ENCODE results near the gene TOLLIP.

The TOLLIP gene

GRCh38 chr11:1296287-1296686 lies 13.1 kb downstream of the TOLLIP start:
- no peak for DNase-seq (ENCODE audit: low read depth in 1 of 2, low spot score in 1 of 2)
- no peak for TF ChIP-seq SPI1 (IDR thresholded peaks at IDR 0.05; ENCODE audit: borderline replicate concordance, low read depth)
- TF ChIP-seq POLR2AphosphoS5 (IDR thresholded peaks at IDR 0.05; ENCODE audit: low read depth), result no peak
- TF ChIP-seq REST (IDR thresholded peaks at IDR 0.05; ENCODE audit: insufficient replicate concordance, low read depth), result no peak
- no peak for TF ChIP-seq CTCF (IDR thresholded peaks at IDR 0.05; ENCODE audit: insufficient read depth, low read length)
- no peak for TF ChIP-seq GABPA (IDR thresholded peaks at IDR 0.05; ENCODE audit: low read depth)
- Histone ChIP-seq H3K4me3 (replicated peaks; ENCODE audit: insufficient read depth, low read length) (no peak overlapping the region), H3K27me3 (ENCODE audit: insufficient read depth, poor library complexity, severe bottlenecking) (no peaks in the 10 kb centered on the region), H3K27ac (replicated peaks) (no peak overlapping the region)

- no peak for DNase-seq (ENCODE audit: low read depth in 1 of 2, low spot score in 1 of 2)
- no peak overlapping the region for H3K4me3 ChIP-seq (replicated peaks; ENCODE audit: insufficient read depth, low read length)
- TF ChIP-seq CTCF (IDR thresholded peaks at IDR 0.05; ENCODE audit: insufficient read depth, low read length) (no peak), SPI1 (IDR thresholded peaks at IDR 0.05; ENCODE audit: borderline replicate concordance, low read depth) (no peak), POLR2AphosphoS5 (IDR thresholded peaks at IDR 0.05; ENCODE audit: low read depth) (no peak), GABPA (IDR thresholded peaks at IDR 0.05; ENCODE audit: low read depth) (no peak), REST (IDR thresholded peaks at IDR 0.05; ENCODE audit: insufficient replicate concordance, low read depth) (no peak)
- no peaks in the 10 kb centered on the region for H3K27me3 ChIP-seq (ENCODE audit: insufficient read depth, poor library complexity, severe bottlenecking)
- H3K27ac ChIP-seq (replicated peaks), result no peak overlapping the region
Measured at GRCh38 chr11:1295591-1295990, 13.8 kb downstream of the TOLLIP start.

- Histone ChIP-seq H3K27me3 (ENCODE audit: insufficient read depth, poor library complexity, severe bottlenecking) (no peaks in the 10 kb centered on the region), H3K4me3 (replicated peaks; ENCODE audit: insufficient read depth, low read length) (no peak overlapping the region), H3K27ac (replicated peaks) (no peak overlapping the region)
- DNase-seq (ENCODE audit: low read depth in 1 of 2, low spot score in 1 of 2), result no peak
- TF ChIP-seq POLR2AphosphoS5 (IDR thresholded peaks at IDR 0.05; ENCODE audit: low read depth), result no peak
- no peak for TF ChIP-seq REST (IDR thresholded peaks at IDR 0.05; ENCODE audit: insufficient replicate concordance, low read depth)
- TF ChIP-seq CTCF (IDR thresholded peaks at IDR 0.05; ENCODE audit: insufficient read depth, low read length), result no peak
- TF ChIP-seq GABPA (IDR thresholded peaks at IDR 0.05; ENCODE audit: low read depth), result no peak
- TF ChIP-seq SPI1 (IDR thresholded peaks at IDR 0.05; ENCODE audit: borderline replicate concordance, low read depth), result no peak
Measured at GRCh38 chr11:1295086-1295485, 14.3 kb downstream of the TOLLIP start.
